DOHH2 (cell line): ENCODE measurements around the gene DENND5B.

Experiments used
- H3F3A ChIP-seq: fragments of 200-600 bp; sonication (generic), shearing (Covaris generic); 2 replicates; pipeline ENCODE4 v1.6.0; 2016; ENCODE audit warnings: antibody characterized with exemption, mild to moderate bottlenecking; ENCODE audit not compliant: control insufficient read depth, insufficient read depth
- H3K27ac ChIP-seq: fragments of 200-600 bp; sonication (generic); 2 replicates; pipeline ENCODE4 v1.5.1; 2014; ENCODE audit warnings: low read depth, mild to moderate bottlenecking, low read length, moderate library complexity
- H3K27me3 ChIP-seq: fragments of 200-600 bp; sonication (generic); 2 replicates; pipeline ENCODE4 v1.6.1; 2014; ENCODE audit warnings: mild to moderate bottlenecking, low read length, mixed read lengths; ENCODE audit not compliant: control insufficient read depth
- H3K36me3 ChIP-seq: fragments of 200-600 bp; sonication (generic); 2 replicates; pipeline ENCODE4 v1.6.1; 2014; ENCODE audit warnings: mild to moderate bottlenecking, low read length, moderate library complexity, mixed read lengths; ENCODE audit not compliant: control insufficient read depth
- H3K4me1 ChIP-seq: fragments of 200-600 bp; sonication (generic); 2 replicates; pipeline ENCODE4 v1.6.1; 2014; ENCODE audit warnings: mild to moderate bottlenecking, low read length, mixed read lengths; ENCODE audit not compliant: control insufficient read depth
- H3K4me2 ChIP-seq: fragments of 200-600 bp; sonication (generic); 2 replicates; pipeline ENCODE4 v1.6.0; 2014; ENCODE audit warnings: mild to moderate bottlenecking, low read length, moderate library complexity
- H3K4me3 ChIP-seq: fragments of 200-600 bp; sonication (generic); 2 replicates; pipeline ENCODE4 v1.5.1; 2014; ENCODE audit warnings: mild to moderate bottlenecking, low read length, mixed read lengths
- H3K79me2 ChIP-seq: fragments of 200-600 bp; sonication (generic); 2 replicates; pipeline ENCODE4 v1.6.1; 2014; ENCODE audit warnings: mild to moderate bottlenecking, low read length, mixed read lengths; ENCODE audit not compliant: control insufficient read depth
- H3K9me2 ChIP-seq: fragments of 200-600 bp; sonication (generic); replicated peaks from 2 replicates; pipeline ENCODE4 v1.6.1; 2014; ENCODE audit warnings: mild to moderate bottlenecking, low read length, mixed read lengths; ENCODE audit not compliant: control insufficient read depth
- H3K9me3 ChIP-seq: fragments of 200-600 bp; sonication (generic); 2 replicates; pipeline ENCODE4 v1.6.1; 2014; ENCODE audit warnings: antibody characterized with exemption, low read length, mixed read lengths; ENCODE audit not compliant: control insufficient read depth, insufficient read depth
- H4K20me1 ChIP-seq: fragments of 200-600 bp; sonication (generic); 2 replicates; pipeline ENCODE4 v1.6.0; 2014; ENCODE audit warnings: low read depth, mild to moderate bottlenecking, antibody characterized with exemption, low read length, moderate library complexity; ENCODE audit not compliant: control insufficient read depth, insufficient read depth
- EZH2phosphoT487 ChIP-seq: fragments of 200-600 bp; sonication (generic); IDR thresholded peaks from 2 replicates; pipeline ENCODE4 v1.6.1; 2017; ENCODE audit warnings: borderline replicate concordance, mild to moderate bottlenecking, antibody characterized with exemption, low read length, moderate library complexity, mixed read lengths
- TF ChIP-seq, protein P1 (sequence below): fragments of 200-600 bp; sonication (generic); IDR thresholded peaks from one replicate; pipeline ENCODE4 v1.5.1; 2014; ENCODE audit warnings: antibody characterized with exemption, mild to moderate bottlenecking, low read depth, low read length; ENCODE audit not compliant: poor library complexity, severe bottlenecking

Gene DENND5B

DNA sequence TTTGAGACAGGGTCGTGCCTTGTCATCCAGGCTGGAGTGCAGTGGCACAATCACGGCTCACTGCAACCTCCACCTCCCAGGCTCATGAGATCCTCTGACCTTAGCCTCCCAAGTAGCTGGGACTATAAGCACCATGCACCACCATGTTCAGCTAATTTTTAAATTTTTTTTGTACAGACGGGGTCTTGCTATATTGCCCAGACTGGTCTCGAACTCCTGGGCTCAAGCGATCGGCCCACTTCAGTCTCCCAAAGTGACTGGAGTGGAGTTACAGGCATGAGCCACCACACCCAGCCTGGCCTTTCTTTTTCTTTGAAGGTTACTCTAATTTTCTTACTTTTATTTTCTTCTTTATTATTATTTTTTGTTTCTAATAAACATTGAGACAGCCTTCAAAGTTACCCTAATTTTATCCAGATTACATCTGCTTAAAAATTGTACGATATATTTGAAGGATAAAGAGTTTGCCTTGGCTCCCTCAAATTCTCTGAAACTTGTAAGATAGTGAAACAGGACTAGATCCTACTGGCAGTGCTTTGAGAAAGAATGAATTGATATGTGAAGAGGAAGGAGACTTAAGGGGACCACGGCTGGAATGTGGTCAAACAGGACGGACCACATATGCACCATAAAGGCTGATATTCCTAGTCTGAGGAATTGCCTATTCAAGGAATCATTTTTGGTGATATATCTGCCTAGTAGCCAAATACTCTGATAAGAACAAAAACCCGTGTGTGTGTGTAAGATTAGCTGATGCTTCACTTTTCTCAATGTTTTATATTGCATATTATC, 250.9 kb downstream of the DENND5B start:
- no peaks in the 10 kb centered on the region for H4K20me1 ChIP-seq
- H3K4me3 ChIP-seq = no peak overlapping the region
- H3K36me3 ChIP-seq = no peaks in the 10 kb centered on the region
- no peak overlapping the region for H3K27ac ChIP-seq
- TF ChIP-seq EZH2phosphoT487 = no peak
- TF ChIP-seq, protein P1, sequence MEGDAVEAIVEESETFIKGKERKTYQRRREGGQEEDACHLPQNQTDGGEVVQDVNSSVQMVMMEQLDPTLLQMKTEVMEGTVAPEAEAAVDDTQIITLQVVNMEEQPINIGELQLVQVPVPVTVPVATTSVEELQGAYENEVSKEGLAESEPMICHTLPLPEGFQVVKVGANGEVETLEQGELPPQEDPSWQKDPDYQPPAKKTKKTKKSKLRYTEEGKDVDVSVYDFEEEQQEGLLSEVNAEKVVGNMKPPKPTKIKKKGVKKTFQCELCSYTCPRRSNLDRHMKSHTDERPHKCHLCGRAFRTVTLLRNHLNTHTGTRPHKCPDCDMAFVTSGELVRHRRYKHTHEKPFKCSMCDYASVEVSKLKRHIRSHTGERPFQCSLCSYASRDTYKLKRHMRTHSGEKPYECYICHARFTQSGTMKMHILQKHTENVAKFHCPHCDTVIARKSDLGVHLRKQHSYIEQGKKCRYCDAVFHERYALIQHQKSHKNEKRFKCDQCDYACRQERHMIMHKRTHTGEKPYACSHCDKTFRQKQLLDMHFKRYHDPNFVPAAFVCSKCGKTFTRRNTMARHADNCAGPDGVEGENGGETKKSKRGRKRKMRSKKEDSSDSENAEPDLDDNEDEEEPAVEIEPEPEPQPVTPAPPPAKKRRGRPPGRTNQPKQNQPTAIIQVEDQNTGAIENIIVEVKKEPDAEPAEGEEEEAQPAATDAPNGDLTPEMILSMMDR = no peak
- no peaks in the 10 kb centered on the region for H3F3A ChIP-seq
- no peaks in the 10 kb centered on the region for H3K79me2 ChIP-seq
- H3K4me2 ChIP-seq = no peak overlapping the region
- no peaks in the 10 kb centered on the region for H3K9me3 ChIP-seq
- H3K27me3 ChIP-seq = no peaks in the 10 kb centered on the region
- H3K4me1 ChIP-seq = no peaks in the 10 kb centered on the region
- no peaks in the 10 kb centered on the region for H3K9me2 ChIP-seq

DNA sequence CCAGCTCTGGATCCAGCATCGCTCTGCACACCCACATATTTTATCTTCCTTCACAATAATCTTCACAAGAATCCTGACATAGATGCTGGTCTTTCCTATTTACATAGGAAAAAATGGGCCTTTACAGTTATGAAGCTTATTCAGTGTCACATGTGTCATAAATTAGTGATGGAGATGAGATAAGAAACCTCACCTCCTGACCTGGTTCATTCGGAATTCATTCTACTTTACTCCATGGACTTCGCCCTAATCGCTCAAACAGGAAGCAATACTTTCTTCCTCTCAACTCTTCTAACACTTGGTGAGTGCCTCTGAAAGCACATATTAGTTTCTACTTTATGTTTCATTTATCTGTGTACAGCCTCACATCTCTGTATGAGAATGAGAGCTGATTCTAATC, 253.0 kb downstream of the DENND5B start:
- no peaks in the 10 kb centered on the region for H3K79me2 ChIP-seq
- no peaks in the 10 kb centered on the region for H4K20me1 ChIP-seq
- no peak overlapping the region for H3K4me3 ChIP-seq
- no peak overlapping the region for H3K27ac ChIP-seq
- no peak overlapping the region for H3K4me2 ChIP-seq
- TF ChIP-seq EZH2phosphoT487 = no peak
- TF ChIP-seq, protein P1 = no peak
- H3K9me2 ChIP-seq = no peaks in the 10 kb centered on the region
- H3K27me3 ChIP-seq = no peaks in the 10 kb centered on the region
- no peaks in the 10 kb centered on the region for H3K9me3 ChIP-seq
- no peaks in the 10 kb centered on the region for H3K36me3 ChIP-seq
- H3F3A ChIP-seq = no peaks in the 10 kb centered on the region
- H3K4me1 ChIP-seq = no peaks in the 10 kb centered on the region
